Measurements from ENCODE around the gene MAPKAPK2.

Gene MAPKAPK2

DNA sequence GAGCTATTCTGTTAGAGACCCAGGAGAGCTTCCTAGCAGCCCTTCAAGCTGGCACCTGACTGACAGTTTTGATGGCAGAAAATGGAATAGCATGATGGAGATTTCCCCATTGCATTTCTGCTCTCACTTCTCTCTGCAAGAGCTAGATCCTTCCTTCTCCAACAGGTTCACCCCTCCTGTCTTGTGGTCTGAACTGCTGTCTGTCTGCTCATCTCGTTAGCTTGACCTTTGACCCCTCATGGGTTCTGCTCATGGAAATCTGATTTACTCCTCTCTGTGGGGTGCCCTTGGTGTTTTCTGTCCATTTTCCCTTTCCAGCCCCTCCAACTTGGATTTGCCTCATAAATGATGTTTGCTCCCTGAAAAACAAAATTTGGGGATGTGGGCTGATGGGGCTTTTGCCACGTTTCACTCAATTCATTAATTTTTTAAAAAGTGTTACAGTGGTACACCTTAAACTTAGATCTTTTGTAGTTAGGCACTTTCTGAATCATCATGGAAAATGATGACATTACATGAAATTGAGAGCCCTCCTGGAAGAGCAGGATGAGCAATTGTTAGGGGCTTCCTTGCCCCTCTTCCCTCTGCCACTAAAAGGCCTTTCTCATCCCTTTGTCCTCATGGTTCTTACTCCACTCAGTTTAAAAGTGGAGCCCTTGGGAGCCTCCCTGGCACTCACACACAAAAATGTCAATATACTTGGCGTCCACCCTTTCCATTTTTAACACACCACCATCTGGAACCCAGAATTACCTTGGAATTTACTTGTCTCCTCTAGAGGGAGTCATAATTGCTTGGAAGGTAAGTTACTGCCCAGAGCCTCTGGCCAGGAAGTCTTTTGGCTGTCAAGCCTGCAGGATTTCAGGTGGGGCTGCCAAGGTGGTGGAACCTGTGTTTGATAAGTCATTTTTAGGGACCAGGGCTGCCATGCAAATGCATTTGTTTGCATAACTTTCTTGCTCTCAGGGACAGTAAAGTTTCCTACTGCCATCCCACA is 54.0 kb downstream of the MAPKAPK2 start:
- peaks cover 0 to 7% of the 10 kb centered on the region in 2 experiments; a peak in 1 of 3 replicates for H3K36me3 ChIP-seq (ENCODE audit: control insufficient read depth in 2 of 2, insufficient read depth in 1 of 2, low read length in 2 of 2)
- no peak overlapping the region for H3K27ac ChIP-seq (ENCODE audit: extremely low read depth, low read depth, low read length)
- H3K4me1 ChIP-seq (ENCODE audit: control insufficient read depth, insufficient read depth, low read length), result no peaks in the 10 kb centered on the region
- no peak overlapping the region for H3K4me3 ChIP-seq (ENCODE audit: low read depth, low read length)
- POLR2A ChIA-PET, result interaction anchor here (1.5 kb wide), 1 partner anchor 170 kb away, joined by 3 read pairs; no protein-coding TSS in a partner anchor
- TF ChIP-seq YY1 (tag by site-specific recombination; IDR thresholded peaks at IDR 0.05), result no peak
- peak; percentile 61 for TF ChIP-seq PRDM10 (tag by site-specific recombination; IDR thresholded peaks at IDR 0.05)
- TF ChIP-seq, protein P1, sequence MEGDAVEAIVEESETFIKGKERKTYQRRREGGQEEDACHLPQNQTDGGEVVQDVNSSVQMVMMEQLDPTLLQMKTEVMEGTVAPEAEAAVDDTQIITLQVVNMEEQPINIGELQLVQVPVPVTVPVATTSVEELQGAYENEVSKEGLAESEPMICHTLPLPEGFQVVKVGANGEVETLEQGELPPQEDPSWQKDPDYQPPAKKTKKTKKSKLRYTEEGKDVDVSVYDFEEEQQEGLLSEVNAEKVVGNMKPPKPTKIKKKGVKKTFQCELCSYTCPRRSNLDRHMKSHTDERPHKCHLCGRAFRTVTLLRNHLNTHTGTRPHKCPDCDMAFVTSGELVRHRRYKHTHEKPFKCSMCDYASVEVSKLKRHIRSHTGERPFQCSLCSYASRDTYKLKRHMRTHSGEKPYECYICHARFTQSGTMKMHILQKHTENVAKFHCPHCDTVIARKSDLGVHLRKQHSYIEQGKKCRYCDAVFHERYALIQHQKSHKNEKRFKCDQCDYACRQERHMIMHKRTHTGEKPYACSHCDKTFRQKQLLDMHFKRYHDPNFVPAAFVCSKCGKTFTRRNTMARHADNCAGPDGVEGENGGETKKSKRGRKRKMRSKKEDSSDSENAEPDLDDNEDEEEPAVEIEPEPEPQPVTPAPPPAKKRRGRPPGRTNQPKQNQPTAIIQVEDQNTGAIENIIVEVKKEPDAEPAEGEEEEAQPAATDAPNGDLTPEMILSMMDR (tag by site-specific recombination; IDR thresholded peaks at IDR 0.05), result peak; percentile 33; the same call in 1 of the 2 replicates
- H3K9me3 ChIP-seq (ENCODE audit: control insufficient read depth, insufficient read depth, low read depth, low read length), result no peaks in the 10 kb centered on the region
- CTCF ChIA-PET, result interaction anchor here (0.7 to 3.3 kb wide), 12 partner anchors 12 to 845 kb away, joined by 3 to 25 read pairs (median 4); partner anchors contain the start of gene C1orf116

GRCh38 chr1:206739411-206740076 is 54.8 kb downstream of the MAPKAPK2 start:
- CTCF ChIA-PET, result interaction anchor here (0.7 to 3.3 kb wide), 14 partner anchors 10 to 243 kb away, joined by 3 to 25 read pairs (median 4); partner anchors contain the start of gene IL10
- TF ChIP-seq KLF9 (tag by site-specific recombination; IDR thresholded peaks at IDR 0.05; ENCODE audit: low read depth) (no peak), ZNF830 (tag by site-specific recombination; IDR thresholded peaks at IDR 0.05; ENCODE audit: low read depth) (no peak), OSR2 (tag by site-specific recombination; IDR thresholded peaks at IDR 0.05) (0 out of 2 replicates have a peak, but pooled peaks have one; percentile 17), ZNF768 (tag by site-specific recombination; IDR thresholded peaks at IDR 0.05) (0 out of 2 replicates have a peak, but pooled peaks have one; percentile 53)
- Histone ChIP-seq H3K4me1 (ENCODE audit: control insufficient read depth, insufficient read depth, low read length) (no peaks in the 10 kb centered on the region), H3K4me3 (ENCODE audit: low read depth, low read length) (no peak overlapping the region), H3K36me3 (ENCODE audit: control insufficient read depth in 2 of 2, insufficient read depth in 1 of 2, low read length in 2 of 2) (peaks cover 0 to 4% of the 10 kb centered on the region in 2 experiments; a peak in 1 of 3 replicates), H3K27ac (ENCODE audit: extremely low read depth, low read depth, low read length) (no peak overlapping the region), H3K9me3 (ENCODE audit: control insufficient read depth, insufficient read depth, low read depth, low read length) (no peaks in the 10 kb centered on the region)
- POLR2A ChIA-PET, result no interaction called here

GRCh38 chr1:206741142-206741701 is 56.5 kb downstream of the MAPKAPK2 start:
- peak; percentile 78 for TF ChIP-seq EGR2 (tag by site-specific recombination; IDR thresholded peaks at IDR 0.05; ENCODE audit: low read depth)
- no peak for TF ChIP-seq TRIM28 (IDR thresholded peaks at IDR 0.05; ENCODE audit: borderline replicate concordance, low read length)
- TF ChIP-seq ZFHX2 (tag by site-specific recombination; conservative IDR thresholded peaks at IDR 0.05), result peak; percentile 45; the same call in 1 of the 2 replicates
- Histone ChIP-seq H3K9me3 (ENCODE audit: control insufficient read depth, insufficient read depth, low read depth, low read length) (no peaks in the 10 kb centered on the region), H3K36me3 (ENCODE audit: control insufficient read depth in 2 of 2, insufficient read depth in 1 of 2, low read length in 2 of 2) (no peaks in the 10 kb centered on the region), H3K4me3 (ENCODE audit: low read depth, low read length) (no peak overlapping the region), H3K4me1 (ENCODE audit: control insufficient read depth, insufficient read depth, low read length) (no peaks in the 10 kb centered on the region), H3K27ac (ENCODE audit: extremely low read depth, low read depth, low read length) (no peak overlapping the region)
- ChIA-PET POLR2A (interaction anchor here (1.1 kb wide), 1 partner anchor 168 kb away, joined by 3 read pairs; no protein-coding TSS in a partner anchor), CTCF (interaction anchor here (0.7 to 3.3 kb wide), 4 partner anchors 14 to 171 kb away, joined by 5 to 25 read pairs (median 5); no protein-coding TSS in a partner anchor)

Measured in HEK293 (cell line).